M059J (cell line): ENCODE results near the gene LRRC8C. TPM values are rescaled to one million over a fixed set of nuclear protein-coding genes. Genes with fewer than 3 reads are reported as not detected.

Experiments used
- DNase-seq: peaks from one replicate; pipeline ENCODE4 v3.0.0-alpha.2; 2012; ENCODE audit warnings: low read depth
- total RNA-seq: library from RNA; depleted of rRNA; stranded (reverse); fragments of >200 nt; shearing (Covaris generic); gene quantifications from 2 replicates; pipeline ENCODE4 v1.2.3, GENCODE V29; 2014; rRNA removed

LRRC8C gene
- total RNA-seq, 1 experiment from 2014 or later: 6.1 TPM

GRCh38 chr1:89763649-89763986, 130.7 kb downstream of the LRRC8C start:
- DNase-seq: no peak

- DNase-seq: no peak
Measured at GRCh38 chr1:89765774-89766173, 132.9 kb downstream of the LRRC8C start.

- DNase-seq: no peak
Measured at GRCh38 chr1:89767618-89768017, 134.7 kb downstream of the LRRC8C start.

Other genes with a start within 250 kb of the LRRC8C start
- 0.30 and 0.32 TPM in 2 replicates for gene LRRC8B, start 108.3 kb upstream of the LRRC8C start, total RNA-seq
- gene LRRC8D, start 187.9 kb downstream of the LRRC8C start, total RNA-seq: 66.7 and 96.9 TPM in 2 replicates